ENCODE measurements around the gene OR2T11.
"Not testable (repeated sequence)": the region's sequence is repeated elsewhere in the genome, so short reads cannot be mapped to it uniquely, and the experiment has no call there.

Gene OR2T11, protein sequence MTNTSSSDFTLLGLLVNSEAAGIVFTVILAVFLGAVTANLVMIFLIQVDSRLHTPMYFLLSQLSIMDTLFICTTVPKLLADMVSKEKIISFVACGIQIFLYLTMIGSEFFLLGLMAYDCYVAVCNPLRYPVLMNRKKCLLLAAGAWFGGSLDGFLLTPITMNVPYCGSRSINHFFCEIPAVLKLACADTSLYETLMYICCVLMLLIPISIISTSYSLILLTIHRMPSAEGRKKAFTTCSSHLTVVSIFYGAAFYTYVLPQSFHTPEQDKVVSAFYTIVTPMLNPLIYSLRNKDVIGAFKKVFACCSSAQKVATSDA

DNA sequence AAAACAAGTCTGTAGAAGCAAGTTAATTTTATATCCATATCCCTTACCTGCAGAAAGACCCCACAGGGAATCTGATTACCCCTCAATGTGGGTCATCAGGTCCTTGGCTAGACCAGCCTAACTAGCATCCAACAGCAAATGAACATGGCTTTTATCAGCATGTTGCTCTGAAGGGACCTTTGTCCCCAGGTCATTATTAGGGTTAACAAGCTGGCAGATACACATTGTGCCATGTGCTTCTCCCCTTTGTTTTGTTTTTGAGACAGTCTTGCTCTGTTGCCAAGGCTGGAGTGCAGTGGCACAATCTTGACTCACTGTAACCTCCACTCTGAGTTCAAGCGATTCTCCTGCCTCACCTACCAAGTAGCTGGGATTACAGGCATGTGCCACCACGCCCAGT lies at the start of gene OR2T11:
Gene OR2T11 (minus strand): TSS at position 101 of the 400 bp plus-strand sequence. CDS start 7,963 bp downstream, outside the sequence.
- DNase-seq (ENCODE audit: low spot score) = not testable (repeated sequence)

- DNase-seq (ENCODE audit: low spot score) = no peak
Measured at GRCh38 chr1:248681651-248682050, 46.8 kb upstream of the OR2T11 start.

DNA sequence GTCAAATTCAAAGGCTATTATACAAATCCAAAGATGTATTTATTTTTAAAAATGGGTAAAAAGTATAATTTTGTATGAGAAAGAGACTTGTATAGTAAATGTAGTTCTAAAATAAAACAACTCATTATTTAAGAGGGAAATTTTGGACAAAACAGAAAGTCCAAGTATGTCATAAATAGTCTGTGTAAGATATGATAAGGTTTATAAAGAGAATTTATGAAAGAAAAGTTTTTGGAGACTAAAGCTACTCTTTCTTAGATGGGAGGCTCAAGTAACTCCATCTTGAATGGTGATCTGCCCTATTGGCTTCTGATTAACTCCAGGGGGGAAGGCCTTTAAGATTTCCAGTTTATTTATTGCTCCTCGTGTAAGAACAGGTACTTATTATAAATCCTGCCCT lies 35.1 kb upstream of the OR2T11 start:
- no peak for DNase-seq (ENCODE audit: low spot score)

GRCh38 chr1:248663453-248664328 lies 28.8 kb upstream of the OR2T11 start:
- not testable (repeated sequence) for DNase-seq (ENCODE audit: low spot score)

DNA sequence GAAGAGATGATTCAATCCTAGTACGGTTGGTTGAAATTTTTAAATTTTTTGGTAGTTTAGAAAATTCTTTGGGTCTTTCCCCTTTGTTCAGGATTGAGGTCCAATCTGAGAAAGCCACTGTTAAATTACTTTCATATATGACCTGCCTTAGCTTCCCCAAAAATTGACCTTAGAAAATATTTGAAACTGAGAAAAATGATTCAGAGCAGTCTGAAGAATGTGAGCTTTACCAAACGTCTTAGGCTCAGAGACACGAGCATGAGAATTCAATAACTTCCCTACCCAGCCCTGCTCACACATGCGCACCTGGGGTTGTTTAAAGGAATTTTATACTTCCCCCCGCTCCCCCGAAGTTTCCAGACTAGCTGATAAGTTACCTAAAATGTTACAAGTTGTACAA lies 21.9 kb upstream of the OR2T11 start:
- not testable (repeated sequence) for DNase-seq (ENCODE audit: low spot score)

- DNase-seq (ENCODE audit: low spot score) = not testable (repeated sequence)
Measured at GRCh38 chr1:248655354-248655753, 20.5 kb upstream of the OR2T11 start, which contains the start of gene OR2T27. TSS of gene OR2T27 (minus strand) at chr1:248655528. CDS start at chr1:248650884, 4,644 bp downstream.

- DNase-seq (ENCODE audit: low spot score) = not testable (repeated sequence)
Measured at GRCh38 chr1:248648770-248649536, 14.1 kb upstream of the OR2T11 start.

GRCh38 chr1:248645178-248645577 lies 10.3 kb upstream of the OR2T11 start, which contains the start of gene OR2T35:
TSS of gene OR2T35 (minus strand) at chr1:248645278. CDS start at chr1:248639258, 6,020 bp downstream.
- not testable (repeated sequence) for DNase-seq (ENCODE audit: low spot score)

DNA sequence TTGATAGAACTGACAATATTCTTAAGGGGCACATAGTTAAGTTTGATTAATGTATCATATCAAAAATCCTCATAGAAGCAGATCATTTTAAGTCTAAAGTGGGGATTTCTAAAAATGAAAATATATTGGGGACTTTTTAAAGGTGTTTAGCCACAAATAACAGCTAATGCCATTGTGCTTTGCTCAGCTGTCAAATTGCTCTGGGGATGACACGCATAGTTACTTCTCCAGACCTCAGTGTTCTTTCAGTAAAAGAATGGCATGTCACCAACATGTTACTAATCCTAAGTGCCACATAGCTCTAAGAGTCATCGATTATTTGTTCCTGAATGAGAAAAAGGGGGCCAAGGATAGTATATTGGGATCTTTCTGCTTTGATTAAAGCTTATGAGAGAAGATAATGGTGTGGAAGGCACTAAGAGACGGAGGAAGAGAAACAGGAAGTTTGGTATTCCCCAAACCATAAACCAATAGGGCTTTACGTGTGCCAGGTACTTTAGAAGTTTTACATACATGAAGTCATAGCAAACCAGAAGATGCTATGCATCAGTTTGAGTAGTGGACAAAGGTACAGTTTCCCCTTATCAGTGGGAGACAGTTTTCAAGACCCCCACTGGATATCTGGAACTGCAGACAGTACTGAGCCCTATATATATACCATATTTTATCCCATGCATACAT lies 8.2 kb upstream of the OR2T11 start:
- not testable (repeated sequence) for DNase-seq (ENCODE audit: low spot score)

- not testable (repeated sequence) for DNase-seq (ENCODE audit: low spot score)
Measured at GRCh38 chr1:248641583-248641982, 6.7 kb upstream of the OR2T11 start.

DNA sequence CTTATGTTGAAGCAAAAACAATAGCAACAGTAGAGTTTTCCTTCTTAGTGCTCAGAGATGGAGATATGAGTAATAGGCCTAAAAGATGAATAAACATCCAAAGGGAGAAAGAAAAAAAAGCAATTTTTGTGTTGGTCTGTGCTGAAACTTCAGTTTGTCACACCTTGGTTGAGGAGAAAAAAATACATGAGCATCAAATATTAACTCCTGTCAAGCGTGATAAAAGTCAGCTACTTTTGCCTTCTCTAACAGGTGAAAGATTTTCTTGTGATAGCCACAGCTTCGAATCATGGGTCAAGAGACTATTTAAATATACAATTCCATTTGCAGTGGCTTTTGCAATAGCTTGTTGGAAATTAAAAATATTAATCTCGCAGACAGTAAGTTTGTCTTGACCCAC lies 6.0 kb upstream of the OR2T11 start:
- DNase-seq (ENCODE audit: low spot score) = not testable (repeated sequence)

GRCh38 chr1:248639652-248640051 lies 4.8 kb upstream of the OR2T11 start:
- DNase-seq (ENCODE audit: low spot score) = not testable (repeated sequence)

- not testable (repeated sequence) for DNase-seq (ENCODE audit: low spot score)
Measured at GRCh38 chr1:248636612-248637011, 1.7 kb upstream of the OR2T11 start.

DNA sequence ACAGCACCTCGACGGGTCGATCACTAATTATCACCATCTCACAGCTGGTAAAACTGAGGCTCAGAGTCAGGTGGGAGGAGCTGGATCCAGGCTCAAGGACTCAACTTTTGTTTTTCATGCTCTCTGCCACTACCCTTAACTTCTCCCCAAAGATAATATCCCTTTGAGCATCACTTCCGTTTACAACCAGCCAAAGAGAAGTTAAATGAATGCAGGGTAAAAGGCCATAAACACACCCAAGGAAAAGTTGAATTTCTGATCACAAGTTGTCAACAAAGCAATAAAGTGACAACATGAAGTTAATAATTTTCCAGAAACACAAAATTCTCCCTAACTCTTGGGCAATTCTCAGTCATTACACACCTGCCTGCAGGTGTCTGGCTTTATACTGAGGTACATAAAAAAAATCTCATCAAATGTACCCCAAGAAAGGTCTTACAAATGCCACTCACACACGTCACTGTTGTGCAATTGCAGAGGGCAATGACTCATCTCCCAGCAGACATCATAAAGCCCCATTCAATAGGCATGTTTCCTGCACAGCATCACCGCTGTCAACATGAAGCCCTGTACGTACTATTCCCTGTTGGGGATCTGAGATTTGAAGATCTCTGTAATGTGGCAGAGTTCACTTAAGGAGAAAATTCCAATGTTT lies 3.4 kb downstream of the OR2T11 start:
- DNase-seq (ENCODE audit: low spot score) = no peak

DNA sequence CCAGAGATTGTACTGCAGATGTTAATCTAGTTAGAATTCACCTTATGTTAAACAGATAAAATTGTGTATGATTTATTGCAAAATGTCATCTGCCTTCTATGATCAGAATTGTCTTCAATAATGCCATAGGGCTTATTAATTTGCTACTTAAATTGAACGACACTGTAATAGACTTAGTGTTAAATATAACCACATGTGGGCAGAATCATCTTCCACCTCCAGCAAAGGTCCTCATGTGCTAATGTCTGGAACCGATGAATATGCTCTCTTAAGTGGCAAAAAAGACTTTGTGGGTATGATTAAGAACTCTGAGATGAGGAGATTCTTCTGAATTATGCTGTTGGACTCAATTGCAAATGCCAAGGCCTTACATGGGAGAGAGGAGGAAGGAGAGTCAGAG lies 4.3 kb downstream of the OR2T11 start:
- DNase-seq (ENCODE audit: low spot score) = no peak

DNA sequence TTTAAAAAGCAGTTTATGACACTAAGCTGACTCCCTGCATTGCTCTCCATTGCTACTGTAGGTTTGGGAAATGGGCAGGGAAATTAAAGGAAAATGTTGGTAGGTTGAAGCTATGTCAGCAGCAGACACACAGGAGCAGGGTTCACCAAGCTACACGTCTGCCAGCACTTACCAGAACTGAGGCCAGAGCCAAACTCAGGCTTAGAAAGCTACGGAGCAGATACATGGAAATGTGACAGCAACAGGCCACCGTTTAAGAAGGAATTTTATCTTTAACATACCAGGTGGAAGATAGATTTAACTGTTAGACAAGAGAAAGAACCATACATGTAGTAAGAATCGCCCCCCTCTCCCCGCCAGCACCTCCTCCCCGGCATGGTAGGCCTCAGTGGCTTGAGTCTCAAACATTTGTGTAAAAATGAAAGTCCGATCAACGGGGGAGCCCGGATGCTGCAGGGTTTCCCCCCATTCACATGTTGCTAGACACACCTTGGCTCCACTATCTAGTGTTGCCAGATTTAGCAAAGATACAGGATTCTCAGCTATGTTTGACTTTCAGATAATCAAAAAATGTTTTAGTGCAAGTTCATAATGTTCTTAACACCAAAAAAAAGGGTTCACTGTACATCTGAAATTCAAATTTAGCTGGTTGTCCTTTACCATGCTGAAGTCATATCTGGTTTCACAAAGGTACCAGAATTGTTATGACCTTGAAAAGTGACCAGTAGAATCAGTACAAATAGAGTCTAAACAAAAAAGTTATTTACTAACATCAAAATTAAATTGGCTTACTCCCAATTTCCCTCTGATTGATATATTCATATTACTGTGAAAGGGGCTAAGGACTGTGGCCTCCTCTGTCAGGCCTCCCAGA lies 6.7 kb downstream of the OR2T11 start:
- DNase-seq (ENCODE audit: low spot score) = no peak

DNA sequence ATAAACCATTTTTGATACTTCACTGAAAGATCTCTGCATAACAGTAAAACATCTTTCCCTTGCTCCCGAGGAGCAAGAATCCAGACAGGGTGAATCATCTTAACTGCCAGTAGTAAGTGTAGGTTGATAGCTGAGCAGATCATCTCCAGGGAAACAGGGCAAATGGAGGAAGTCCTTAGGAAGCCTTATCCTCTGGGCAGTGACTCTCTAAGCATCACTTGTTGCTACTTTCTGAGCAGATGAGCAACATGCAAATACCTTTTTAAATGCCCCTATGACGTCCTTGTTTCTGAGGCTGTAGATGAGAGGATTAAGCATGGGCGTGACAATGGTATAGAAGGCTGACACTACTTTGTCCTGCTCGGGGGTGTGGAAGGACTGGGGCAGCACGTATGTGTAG lies 8.9 kb downstream of the OR2T11 start:
- no peak for DNase-seq (ENCODE audit: low spot score)

- no peak for DNase-seq (ENCODE audit: low spot score)
Measured at GRCh38 chr1:248625166-248625565, 9.7 kb downstream of the OR2T11 start.

DNA sequence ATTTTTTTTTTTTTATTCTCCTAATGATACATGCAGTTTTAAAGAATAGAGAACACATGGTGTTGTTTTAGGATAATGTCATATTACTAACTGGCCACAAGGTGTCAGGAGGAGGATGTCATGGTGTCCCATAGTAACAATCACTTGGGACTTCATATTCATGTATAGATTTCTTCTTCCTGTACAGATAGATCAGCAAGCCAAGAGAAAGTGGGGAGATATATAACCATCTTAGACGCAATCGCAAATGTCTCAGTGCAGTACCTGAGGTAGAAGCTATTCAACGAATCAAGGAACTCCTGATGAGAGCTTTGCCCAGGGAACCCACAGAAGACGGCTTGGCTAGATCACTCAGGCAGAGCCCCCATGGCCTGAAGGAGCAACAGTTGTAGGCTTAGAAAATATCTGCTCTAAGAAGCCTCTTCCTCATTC lies 12.3 kb downstream of the OR2T11 start:
- no peak for DNase-seq (ENCODE audit: low spot score)

- DNase-seq (ENCODE audit: low spot score) = no peak
Measured at GRCh38 chr1:248621770-248622169, 13.1 kb downstream of the OR2T11 start.

Measured in iPS-NIHi11 (cell line).